Stimulated activated CD4-positive, alpha-beta T cell treated with anti-CD3 and anti-CD28 coated beads, Interleukin-1b, Interleukin-23, amount 100 ng/mL, for 4 hours (primary cell): Measurements from ENCODE around the gene GATAD2A.
"Not testable (repeated sequence)": the region's sequence is repeated elsewhere in the genome, so short reads cannot be mapped to it uniquely, and the experiment has no call there.

ENCODE experiments used
- DNase-seq, 2 donors: peaks; one replicate each; pipeline ENCODE4 v3.0.0-alpha.2; 2020; ENCODE audit warnings: low read depth in 2 of 2

The GATAD2A gene

DNA sequence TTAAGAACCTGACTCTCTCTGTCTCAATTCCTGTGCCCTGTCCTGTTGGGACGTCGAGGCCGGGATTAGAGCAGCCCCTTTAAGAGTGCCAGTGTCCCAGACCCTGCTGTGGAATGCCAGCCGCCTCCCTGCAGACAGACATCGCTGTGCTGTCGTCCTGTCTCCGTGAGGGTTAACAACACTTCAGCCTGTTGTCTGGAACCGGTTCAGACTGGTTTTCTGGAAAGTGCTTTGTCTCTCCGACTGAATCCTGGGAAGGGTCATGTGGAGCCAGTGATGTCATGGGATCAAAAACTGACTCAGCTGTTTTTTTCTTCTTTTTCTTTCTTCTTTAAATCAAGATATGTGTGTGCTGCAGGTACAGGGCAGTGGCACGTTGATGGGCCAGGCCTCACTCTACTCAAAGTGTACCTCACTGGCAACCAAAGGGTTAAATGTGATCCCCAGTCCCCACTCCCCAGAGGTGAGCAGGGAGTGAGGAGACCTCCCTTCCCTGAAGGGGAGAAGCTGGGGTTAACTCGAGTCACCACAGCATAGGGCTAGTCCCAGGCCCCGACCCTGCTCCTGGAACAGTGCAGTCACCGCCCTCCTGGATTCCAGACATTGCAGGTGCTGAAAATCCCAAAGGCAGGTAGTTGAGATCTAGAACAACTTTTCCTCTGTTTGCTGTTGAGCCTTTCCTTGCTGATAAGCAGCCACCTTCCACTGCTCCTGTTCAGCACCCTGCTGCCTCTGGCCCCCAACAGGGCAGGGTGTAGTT, 59.0 kb downstream of the GATAD2A start:
- no peak for DNase-seq

DNA sequence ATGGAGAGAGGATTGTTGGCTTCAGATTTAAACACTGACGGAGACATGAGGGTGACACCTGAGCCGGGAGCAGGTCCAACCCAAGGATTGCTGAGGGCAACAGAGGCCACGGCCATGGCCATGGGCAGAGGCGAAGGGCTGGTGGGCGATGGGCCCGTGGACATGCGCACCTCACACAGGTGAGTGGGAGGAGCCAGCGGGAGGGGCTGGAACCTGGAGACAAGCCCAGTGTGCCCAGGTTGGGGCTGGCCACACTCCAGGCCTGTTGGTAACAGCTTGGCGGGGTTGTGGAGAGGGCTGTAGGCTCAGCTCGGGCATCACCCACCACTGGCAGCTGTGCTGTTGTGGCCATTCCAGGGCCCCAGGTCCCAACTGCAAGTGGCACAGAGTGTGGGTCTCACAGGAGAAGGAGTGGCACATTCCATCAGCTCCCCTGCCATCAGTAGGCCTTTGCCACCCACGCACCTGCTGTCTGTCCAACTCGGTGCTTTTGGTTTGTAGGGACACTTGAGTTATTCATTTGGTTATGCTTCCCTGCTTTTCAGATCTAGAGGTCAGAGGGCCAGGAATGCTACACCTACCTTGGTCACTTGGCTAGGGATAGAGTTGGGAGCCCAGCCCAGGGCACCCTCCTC, 60.1 kb downstream of the GATAD2A start:
- no peak for DNase-seq

DNA sequence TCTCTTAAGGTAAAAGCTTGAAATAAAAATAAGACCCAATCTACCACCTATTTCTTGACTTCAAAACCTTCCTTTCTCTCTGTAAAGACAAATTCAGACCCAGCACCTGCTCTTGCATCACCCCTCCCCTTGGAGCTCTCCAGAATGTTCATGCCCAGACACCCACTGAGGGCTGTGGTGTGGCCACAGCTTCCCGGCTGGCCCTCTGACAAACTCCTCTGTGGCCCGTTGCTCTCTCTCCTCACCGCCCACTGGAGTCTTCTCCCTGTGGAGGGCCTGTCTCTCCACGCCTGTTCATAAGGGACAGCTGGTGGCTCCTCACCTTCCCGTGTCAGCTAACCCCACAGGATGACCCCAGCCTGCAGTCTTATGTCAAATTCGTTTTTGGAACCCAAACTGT, 60.7 kb downstream of the GATAD2A start:
- no peak for DNase-seq

DNA sequence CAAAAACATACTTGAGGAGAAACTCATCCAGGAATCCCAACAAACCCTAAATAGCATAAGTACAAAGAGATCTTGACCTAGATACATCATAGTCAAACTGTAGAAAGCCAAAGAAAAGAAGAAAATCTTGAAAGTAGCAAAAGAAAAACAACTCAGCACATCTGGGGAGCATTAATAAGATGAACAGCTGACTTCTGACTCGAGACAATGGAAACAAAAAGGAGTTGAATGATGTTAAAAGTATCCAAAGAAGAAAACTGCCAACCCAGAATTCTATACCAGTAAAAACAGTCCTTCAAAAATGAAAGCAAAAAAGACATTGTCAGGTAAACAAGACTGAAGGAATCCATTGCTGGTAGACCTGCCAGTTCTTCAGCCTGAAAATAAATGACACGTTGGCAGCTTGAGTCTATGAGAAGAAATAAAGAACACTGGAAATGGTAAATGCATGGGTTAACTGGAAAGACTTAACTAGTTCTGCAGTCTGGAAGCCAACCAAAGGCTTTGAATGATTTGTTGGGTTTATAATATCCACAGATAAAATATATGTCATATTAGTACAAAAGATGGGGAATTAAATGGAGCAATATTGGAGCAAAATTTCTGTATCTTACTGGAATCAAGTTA, 63.1 kb downstream of the GATAD2A start:
- DNase-seq = no peak

DNA sequence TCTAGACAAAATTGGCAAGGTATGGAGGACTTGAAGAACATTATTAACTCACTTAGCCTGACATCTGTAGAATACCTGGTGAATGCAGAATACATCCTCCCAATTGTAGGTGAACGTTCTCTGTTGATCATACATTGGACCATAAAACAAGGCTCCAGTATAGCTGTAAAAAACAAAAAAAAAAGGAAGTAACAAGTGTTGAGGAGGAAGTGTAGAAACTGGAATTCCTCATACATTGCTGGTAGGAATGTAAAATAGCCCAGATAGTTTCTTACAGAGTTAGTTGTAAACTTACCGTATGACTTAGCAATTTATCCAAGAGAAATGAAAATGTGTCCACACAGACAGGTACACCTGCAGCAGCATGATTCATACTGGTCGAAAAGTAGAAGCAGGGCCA, 65.1 kb downstream of the GATAD2A start:
- no peak for DNase-seq

DNA sequence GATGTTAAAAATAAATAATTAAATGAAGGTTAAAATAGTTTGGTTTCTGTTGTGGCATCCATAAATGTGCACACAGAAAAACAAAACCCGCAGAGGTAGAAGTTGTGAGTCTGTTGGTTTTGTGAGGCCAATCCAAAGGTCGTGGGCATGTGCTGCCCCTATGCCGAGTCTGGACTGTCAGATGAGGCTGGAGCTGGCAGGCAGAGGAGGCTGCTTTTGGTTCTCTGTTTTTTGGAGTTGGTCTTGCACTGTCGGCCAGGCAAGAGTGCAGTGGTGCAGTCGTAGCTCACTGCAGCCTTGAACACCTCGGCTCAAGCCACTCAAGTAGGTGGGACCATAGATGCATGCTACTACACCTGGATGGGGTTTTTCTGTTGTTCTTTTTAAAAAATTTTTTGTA, 66.2 kb downstream of the GATAD2A start:
- DNase-seq = no peak

DNA sequence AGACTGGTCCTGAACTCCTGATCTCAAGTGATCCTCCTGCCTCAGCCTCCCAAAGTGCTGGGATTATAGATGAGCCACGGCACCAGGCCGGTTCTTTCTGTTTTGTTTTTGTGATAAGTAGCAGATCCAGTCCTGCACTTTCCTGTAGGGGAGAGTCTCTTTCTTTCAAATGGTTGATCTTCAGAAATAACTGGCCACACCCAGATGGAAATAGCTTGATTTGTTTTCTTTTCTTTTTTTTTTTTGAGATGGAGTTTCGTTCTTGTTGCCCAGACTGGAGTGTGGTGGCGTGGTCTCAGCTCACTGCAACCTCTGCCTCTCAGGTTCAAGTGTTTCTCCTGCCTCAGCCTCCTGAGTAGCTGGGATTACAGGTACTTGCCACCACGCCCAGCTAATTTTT, 66.6 kb downstream of the GATAD2A start:
- DNase-seq = not testable (repeated sequence)

DNA sequence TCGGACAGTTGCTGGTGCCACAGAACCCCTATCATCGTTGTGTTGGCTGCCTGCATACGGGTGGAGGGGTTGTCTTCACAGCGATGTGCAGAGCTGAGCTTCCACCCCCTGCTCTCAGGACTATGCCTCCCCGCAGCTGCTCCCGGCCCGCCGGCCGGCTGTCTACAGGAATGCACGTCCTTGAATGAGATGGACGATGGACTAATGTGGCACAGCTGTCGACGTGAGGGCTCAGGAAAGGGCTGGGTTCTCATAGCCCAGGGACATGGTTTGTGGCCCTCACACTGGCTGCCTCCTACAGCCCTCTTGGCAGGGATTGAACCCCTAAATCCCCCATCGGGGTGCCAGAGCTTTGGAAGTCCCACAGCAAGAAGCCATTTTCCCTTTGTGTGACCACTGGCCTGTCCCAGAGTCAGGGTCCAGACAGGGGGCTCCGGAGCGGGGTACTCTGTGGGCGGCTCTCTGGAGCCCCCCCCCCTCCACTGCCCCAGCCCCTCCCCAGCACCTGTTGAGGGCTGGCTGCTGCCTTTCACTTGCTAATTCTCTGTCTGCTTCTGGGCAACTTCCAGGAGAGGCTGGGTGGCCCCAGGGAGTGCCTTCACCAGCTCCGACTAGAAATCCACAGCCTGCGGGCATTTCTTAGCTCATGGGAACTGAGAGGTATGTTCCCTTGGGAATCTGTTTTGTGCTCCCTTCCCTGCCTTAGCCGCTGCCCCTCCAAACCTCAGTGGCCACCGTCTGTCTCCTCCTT, 69.7 kb downstream of the GATAD2A start:
- no peak for DNase-seq

DNA sequence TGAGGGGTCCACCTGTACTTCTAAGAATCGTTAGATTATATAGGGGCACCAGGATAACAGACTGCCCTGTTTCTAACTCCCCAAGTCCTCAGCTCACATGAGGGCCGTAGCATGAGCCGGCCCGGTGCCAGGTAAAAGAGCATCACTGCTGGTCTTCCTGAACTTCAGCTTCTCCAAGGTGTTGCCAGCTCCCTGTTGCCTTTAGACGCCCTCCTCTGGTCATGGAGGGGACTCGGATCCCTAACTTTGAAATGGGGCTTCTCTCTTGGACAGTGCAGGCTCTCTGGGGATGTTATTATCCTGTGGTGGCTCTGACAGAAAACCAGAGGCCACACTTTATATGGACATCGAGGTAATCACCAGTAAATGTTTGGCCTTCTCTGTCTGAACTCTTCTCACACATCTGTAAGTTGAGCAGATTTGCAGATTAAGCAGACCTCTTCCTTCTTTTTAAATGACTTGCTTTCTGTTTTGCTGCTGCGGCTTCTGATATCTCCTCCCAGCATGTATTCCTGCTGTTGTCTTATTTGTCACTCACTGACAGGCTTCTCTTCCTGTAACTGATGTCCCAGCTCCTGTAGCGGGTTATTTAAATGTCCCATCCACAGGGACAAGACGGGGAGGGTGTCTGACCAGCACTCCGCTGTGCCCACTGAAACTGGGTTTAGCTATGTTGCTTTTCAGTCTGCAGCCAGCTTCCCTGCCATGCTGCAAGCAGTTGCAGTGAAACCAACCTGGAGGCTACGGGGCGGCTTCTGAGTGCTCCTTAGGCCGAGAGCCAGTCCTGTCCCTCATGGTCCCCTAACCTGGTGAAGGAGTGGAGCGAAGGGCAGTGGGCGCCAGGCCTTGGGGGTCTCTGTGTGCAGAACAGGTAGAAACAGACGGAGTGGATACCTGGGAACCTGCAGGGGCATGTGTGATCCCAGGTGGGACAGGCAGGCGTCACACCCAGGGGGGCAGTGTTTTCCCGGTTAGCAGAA, 70.7 kb downstream of the GATAD2A start:
- no peak for DNase-seq

DNA sequence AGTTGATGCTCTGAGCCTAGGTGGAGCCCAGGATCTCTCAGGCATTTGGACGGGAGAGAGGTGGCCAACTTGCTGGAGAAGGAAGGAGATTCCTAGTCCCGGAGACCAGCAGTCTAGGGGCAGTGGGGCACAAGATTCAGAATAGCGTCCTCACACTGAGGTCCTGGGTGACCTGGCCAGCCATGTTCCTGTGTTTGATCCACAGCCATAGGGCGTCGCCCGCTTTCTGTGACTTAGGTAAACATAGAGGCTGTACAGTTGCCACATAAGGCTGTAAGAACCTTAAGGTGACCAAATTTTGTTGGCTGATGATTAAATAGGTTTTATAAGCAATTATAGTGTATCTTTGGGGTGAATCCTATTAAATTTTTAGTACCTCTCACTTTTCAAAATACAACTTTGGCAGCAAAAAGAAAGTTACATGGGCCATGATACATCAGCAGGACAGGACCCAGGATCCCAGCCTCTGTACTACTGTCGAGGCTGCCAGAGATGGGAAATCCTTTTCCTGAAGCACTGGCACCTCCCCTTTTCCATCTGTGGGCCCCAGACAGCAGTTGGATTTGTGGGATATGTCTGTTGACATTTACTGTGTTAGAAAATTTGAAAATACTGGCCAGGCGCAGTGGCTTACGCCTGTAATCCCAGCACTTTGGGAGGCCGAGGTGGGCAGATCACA, 72.4 kb downstream of the GATAD2A start:
- no peak for DNase-seq

DNA sequence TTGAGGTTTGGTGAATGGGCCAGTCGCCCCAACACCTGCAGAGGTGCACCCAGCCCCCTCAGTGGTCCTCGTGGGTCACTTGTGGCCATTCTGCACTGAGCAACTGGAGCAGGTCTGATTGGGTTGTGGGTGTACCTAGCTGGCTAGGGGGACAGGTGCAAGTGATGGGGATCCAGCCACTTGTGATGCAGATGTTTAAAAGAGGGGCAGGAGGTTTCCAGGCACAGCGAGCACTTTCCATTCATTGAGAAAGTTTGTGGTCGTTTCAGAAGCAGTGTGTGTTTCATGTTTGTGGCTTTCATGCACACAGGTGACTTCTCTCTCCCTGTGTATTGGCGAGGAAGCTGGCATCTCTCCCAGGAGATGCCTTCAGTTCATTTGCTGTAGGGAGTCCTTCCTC, 75.2 kb downstream of the GATAD2A start:
- no peak for DNase-seq

DNA sequence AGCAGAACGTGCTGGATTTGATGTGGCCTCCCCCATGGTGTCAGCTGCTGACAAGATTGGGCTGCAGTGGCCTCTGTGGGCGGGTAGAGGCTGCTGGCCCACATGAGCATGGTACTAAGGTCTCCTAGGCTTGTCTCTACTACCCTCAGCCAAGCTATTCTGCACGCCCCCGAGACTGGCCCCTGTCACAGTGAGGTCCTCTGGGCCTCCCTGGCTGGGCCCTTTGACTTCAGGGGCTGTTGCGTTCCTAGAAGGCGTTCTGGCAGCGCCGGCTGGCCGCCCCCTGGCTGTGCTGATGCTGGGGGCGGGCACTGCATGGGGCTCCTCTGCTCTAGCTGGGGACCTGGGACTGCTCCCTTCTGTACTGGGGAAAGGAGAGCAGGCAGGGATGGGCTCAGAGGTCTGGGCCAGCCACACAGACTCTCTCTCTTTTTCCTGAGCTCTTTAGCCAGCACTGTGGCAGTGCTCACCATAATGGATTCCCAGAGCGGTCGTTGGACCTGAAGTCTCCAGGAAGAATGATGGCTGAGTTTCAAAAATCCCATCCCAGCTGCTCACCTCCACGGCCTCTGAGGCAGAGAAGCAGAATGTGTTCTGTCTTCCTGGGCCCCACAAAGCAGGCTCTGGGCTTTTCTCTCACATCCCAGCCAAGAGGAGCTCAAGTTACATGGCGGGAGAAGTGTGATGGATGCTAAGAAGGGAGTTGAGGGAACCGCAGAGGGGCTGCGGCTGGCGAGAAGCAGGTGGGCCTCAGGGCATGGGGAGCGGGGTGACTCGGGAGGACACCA, 77.5 kb downstream of the GATAD2A start:
- no peak for DNase-seq

DNA sequence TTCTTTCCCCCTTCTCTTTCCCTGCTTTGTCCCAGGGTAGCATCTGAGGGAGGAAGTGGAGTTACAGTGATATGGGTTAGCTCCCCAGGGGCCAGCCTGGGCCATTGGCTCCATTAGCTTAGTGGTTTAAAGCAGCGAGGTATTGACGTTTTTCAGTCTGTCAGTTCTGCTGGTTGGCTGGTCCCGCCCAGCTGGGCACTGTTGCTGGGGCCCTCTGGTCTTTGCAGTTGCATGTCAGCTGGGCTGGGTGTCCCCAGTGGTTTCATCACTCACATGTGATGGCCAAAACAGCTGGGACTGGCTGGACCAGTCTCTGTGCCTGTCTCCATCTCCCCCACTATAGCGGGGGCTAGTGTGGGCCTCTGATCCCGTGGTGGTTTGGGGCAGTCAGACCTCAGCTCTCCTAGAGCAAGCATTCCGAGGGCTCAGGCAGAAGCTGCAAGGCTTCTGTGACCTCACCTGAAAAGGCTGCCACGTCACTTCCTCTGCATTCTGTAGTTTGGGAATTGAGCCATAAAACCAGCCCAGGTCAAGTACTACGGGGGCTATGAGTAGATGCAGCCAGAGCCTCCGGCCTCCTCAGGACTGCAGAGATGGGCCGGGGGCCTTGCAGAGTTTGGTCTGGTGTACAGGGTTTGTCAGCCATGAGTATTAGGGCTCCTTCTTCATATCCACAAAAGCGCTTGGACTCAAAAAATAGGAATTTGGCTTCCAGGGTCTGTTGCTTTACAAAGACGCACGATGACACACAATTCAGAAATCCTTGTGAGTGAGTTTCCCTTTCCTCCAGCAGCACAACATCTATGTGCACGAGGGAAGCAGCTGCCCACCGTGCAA, 79.9 kb downstream of the GATAD2A start:
- DNase-seq = no peak

DNA sequence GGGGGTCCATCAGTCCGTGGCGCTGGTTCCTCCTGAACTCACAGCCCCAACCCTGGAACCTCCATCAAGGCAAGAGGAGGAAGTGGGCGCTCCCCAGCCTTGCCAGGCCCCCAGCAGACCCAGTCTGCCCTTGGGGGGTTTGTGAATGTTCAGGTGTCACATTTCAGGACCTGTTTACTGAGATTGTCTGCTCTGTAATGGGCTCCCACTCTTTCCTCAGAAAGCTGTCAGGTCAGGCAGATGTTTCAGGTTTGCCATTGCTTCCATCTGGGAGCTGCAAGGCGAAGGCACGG, 80.5 kb downstream of the GATAD2A start:
- DNase-seq = no peak

DNA sequence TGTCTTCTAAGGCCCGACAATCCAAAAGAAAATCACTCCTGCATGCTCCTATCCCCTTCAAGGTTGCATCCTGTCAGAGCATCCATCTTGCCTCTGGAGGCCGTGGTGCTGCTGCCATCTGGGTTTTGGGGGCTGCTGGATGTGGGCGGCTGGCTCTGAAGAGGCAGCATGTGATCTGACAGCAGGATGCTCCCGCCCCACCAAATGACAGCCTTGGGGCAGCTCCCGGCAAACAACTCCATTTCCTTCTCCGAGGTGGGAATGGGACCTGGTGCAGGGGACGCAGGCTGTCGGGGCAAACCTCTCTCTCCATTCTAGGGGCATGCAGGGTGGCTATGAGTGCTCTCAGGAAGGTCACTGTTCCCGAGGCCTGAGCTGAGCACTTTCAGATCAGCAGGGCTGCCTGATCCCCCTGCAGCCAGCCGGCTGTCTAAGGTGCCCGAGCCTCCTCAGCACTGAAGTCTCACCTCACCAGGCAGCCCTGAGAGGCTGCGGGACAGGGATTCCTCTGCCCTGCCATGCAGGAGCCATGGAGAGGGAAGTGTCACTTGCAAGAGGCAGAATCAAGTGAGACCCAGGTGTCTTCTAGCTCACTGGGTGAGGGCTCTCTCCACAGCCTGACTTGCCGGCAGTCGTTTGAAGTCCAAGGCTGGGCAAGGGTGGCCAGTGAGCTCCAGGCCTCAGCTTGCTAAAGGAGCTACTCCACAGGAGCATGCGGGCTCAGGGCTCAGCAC, 81.0 kb downstream of the GATAD2A start:
- no peak for DNase-seq

DNA sequence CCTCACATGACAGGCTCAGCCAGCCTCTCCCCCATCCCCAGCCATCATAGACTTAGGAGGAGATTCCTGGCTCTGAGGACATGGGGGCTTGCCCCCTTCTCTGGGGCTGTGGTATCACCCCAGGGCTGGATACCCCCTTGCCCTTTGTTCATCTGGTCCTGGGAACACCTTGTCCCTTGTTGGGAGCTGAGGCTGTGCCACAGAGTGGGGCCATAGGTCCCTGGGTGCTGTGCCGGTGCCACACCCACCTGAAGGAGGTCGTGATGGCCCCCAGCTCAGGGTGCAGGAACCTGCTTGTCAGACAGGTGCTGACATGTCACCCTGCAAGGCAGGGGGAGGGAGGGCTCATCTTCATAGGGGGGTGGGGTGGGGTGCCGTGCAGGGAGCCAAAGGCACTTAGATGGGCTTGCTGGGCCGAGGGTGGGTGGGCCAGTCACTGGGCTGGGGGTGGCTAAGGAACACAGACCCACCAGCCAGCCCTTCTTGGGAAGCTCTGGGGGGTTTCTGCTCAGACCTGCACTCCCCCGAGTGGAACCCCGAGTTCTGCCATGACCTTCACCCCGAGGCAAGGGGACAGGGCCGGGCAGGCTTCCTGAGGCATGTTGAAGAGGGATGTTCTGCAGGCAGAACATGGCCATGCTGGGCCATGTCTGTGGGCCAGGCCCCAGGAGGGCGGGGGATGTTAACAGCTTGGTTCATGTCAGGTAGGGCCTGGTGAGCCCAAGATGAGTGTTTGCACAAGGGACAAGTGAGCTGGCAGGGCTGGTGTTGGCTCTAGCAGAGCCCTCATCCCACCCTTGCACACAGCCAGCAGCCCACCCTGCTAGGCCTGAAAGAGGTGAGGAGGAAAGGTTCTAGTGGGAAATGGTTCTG, 81.8 kb downstream of the GATAD2A start:
- DNase-seq = no peak
